GM12865 (cell line): ENCODE results near the gene FOXP1.

Experiments
- DNase-seq: peaks from one replicate; pipeline ENCODE4 v3.0.0; 2010; ENCODE audit warnings: low read depth
- H3K4me3 ChIP-seq: 2 replicates; pipeline ENCODE4 v1.5.1; 2011; ENCODE audit warnings: mild to moderate bottlenecking, low read depth, low read length, control low read depth
- CTCF ChIP-seq: IDR thresholded peaks from 2 replicates; pipeline ENCODE4 v1.5.1; 2011; ENCODE audit warnings: low read length, control low read depth, low read depth, inconsistent platforms; ENCODE audit not compliant: insufficient read depth; ENCODE audit errors: missing control alignments

The FOXP1 gene

DNA sequence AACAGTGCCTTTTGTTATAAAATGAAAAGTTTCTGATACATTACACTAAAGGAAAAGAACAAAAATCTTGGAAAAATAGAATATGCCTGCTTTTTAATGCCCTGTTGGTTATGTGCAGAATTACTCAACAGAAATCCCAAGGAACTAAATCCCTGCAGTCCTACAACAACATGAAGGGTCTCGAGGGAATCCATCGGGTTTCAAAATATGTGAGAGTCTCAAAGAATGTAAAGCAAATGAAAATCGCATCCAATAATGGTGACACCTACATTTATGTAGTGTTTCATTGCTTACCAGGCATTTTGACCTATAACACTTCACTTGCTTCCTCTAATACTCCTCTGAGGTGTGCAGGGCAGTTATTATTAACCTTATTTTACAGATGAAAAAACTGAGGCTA is 411.3 kb downstream of the FOXP1 start:
- TF ChIP-seq CTCF = no peak
- no peak for DNase-seq
- H3K4me3 ChIP-seq = no peak overlapping the region

DNA sequence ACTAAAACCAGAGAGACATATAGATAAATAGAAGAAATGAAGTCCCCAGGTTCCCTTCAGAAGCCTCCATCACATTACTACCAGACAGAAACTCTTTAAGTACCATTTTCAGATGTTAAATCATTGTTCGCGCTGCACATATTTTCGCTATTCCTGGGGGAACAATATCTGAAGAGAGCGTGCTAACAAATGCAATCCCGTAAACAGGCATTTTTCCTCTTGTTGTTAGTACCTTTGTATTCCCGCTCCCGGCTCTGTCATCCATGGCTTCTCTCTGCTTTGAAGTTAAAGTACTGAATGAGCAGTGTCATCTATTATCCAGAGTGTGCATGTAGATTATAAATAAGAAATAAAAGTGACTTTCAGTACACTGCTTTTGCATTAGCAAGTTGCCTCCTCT is 412.3 kb downstream of the FOXP1 start:
- TF ChIP-seq CTCF = no peak
- H3K4me3 ChIP-seq = no peak overlapping the region
- DNase-seq = no peak

GRCh38 chr3:71168880-71169411 is 414.6 kb downstream of the FOXP1 start:
- no peak for DNase-seq
- H3K4me3 ChIP-seq = no peak overlapping the region

DNA sequence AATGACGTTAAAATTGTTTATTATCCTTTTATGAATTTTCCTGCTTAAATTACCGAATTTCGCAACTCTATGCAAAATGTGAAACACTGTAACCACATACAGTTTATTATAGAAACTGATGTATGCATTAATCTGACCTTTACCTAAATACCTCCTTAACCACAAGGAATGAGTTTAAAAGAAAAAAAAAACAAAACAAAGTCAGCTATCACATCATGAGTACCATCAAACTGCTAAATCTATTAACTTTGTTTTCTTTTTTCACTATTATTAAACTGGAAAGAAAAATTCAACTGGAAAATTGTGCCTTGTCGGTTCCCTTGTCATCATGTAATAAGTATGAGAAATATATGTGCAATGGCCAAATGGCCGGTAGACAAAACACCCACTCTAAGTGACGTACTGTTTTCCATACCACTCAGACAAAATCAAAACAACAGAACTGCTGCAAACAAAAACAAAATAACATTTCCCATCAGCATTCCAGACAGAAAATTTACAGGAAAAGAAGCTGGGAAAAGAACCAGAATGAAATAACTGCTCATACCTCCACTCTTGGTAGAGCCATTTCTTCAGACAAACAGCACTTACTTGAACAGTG is 415.3 kb downstream of the FOXP1 start:
- TF ChIP-seq CTCF = no peak
- no peak for DNase-seq
- no peak overlapping the region for H3K4me3 ChIP-seq

More at GRCh38 chr3:71168880-71169411, 414.6 kb downstream of the FOXP1 start:
- no peak for TF ChIP-seq CTCF

- H3K4me3 ChIP-seq = no peak overlapping the region
- DNase-seq = no peak
- TF ChIP-seq CTCF = no peak
Measured at GRCh38 chr3:71166339-71167240, 416.9 kb downstream of the FOXP1 start.

DNA sequence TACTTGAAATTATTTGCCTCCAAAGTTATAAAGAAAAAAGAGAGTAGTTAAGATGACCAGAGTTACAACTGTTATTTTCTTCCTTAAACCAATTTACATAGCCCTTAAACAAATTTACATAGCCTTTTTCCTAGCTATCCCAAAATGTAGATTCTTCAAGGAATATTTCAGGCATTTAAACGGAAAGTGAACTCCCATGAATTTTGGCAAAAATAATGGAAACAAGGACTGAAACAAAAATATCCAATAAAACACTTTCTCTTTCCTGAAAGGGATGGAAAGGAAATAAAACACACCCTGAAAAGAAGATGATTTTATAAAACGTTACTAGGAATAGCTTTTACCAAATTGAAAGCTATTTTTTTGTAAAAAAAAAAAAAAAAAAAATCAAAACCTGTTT is 418.6 kb downstream of the FOXP1 start:
- TF ChIP-seq CTCF = no peak
- DNase-seq = no peak
- no peak overlapping the region for H3K4me3 ChIP-seq
